PC-3 (cell line): ENCODE measurements around the gene NSUN5.
"Not testable (repeated sequence)": the region's sequence is repeated elsewhere in the genome, so short reads cannot be mapped to it uniquely, and the experiment has no call there.

Source experiments
- EZH2 ChIP-seq: fragments of 300-600 bp; sonication (generic); IDR thresholded peaks from one replicate; pipeline ENCODE4 v1.6.1; 2017; ENCODE audit warnings: antibody characterized with exemption, mild to moderate bottlenecking, low read length; ENCODE audit not compliant: unreplicated experiment
- EZH2phosphoT487 ChIP-seq: fragments of 300-600 bp; sonication (generic); IDR thresholded peaks from 2 replicates; pipeline ENCODE4 v1.6.1; 2018; ENCODE audit warnings: mild to moderate bottlenecking, antibody characterized with exemption, low read length, borderline replicate concordance
- TF ChIP-seq, protein P1 (sequence below): fragments of 300-600 bp; sonication (generic); conservative IDR thresholded peaks from 2 replicates; pipeline ENCODE4 v1.5.1; 2017; ENCODE audit warnings: antibody characterized with exemption, low read depth, mild to moderate bottlenecking, low read length

DNA sequence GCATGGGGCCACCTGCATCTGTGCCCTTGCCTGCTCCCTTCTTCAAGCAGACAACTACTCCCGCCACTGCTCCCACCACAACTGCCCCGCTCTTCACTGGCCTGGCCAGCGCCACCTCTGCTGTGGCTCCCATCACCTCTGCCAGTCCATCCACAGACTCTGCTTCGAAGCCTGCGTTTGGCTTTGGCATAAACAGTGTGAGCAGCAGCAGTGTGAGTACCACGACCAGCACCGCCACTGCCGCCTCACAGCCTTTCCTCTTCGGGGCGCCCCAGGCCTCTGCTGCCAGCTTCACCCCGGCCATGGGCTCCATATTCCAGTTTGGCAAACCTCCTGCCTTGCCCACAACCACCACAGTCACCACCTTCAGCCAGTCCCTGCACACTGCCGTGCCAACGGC is 11.4 kb downstream of the NSUN5 start:
- TF ChIP-seq, protein P1, sequence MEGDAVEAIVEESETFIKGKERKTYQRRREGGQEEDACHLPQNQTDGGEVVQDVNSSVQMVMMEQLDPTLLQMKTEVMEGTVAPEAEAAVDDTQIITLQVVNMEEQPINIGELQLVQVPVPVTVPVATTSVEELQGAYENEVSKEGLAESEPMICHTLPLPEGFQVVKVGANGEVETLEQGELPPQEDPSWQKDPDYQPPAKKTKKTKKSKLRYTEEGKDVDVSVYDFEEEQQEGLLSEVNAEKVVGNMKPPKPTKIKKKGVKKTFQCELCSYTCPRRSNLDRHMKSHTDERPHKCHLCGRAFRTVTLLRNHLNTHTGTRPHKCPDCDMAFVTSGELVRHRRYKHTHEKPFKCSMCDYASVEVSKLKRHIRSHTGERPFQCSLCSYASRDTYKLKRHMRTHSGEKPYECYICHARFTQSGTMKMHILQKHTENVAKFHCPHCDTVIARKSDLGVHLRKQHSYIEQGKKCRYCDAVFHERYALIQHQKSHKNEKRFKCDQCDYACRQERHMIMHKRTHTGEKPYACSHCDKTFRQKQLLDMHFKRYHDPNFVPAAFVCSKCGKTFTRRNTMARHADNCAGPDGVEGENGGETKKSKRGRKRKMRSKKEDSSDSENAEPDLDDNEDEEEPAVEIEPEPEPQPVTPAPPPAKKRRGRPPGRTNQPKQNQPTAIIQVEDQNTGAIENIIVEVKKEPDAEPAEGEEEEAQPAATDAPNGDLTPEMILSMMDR, result not testable (repeated sequence)
- TF ChIP-seq EZH2, EZH2phosphoT487: not testable (repeated sequence)
